ENCODE data around the gene TMC5. TPM values are rescaled to one million over a fixed set of nuclear protein-coding genes. Genes with fewer than 3 reads are reported as not detected.
"Not testable (repeated sequence)": the region's sequence is repeated elsewhere in the genome, so short reads cannot be mapped to it uniquely, and the experiment has no call there.

Gene TMC5
- polyA plus RNA-seq, 1 donor, result 17.3 TPM

DNA sequence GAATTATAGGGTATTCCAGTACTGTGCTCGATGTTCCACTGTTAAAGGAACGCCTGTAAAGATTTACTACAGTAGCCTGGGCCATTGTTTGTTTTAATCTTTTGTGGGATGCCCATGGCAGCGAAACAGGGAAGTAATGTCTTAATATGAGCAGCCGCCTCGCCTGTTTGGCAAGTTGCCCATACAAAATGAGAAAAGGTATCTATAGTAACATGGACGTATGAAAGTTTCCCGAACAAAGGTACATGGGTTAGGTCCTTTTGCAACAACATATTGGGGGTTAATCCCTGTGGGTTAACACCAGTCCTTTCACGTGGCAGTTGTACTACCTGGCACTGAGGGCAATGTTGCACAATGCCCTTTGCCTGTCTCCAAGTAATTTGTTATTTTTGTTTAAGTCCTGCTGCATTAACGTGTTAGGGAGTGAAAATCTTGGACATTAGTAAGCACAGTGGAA, 21.1 kb upstream of the TMC5 start:
- Histone ChIP-seq H3K4me1 (ENCODE audit: control insufficient read depth, insufficient read depth, low read length) (peaks cover 40% of the 10 kb centered on the region), H3K27ac (ENCODE audit: low read length) (peak overlapping the region; percentile 92), H3K27me3 (ENCODE audit: control insufficient read depth, insufficient read depth, low read length) (no peaks in the 10 kb centered on the region), H3K36me3 (ENCODE audit: control insufficient read depth, insufficient read depth, low read length) (no peaks in the 10 kb centered on the region), H3K9me3 (ENCODE audit: control insufficient read depth, low read depth, low read length) (peaks cover 4% of the 10 kb centered on the region), H3K4me3 (ENCODE audit: low read length) (no peak overlapping the region)
- WGBS (ENCODE audit: insufficient coverage, low lambda C conversion rate), result no CpG with 5 or more reads among the region's 9 CpGs
- peak; percentile 45 to 82 for DNase-seq

DNA sequence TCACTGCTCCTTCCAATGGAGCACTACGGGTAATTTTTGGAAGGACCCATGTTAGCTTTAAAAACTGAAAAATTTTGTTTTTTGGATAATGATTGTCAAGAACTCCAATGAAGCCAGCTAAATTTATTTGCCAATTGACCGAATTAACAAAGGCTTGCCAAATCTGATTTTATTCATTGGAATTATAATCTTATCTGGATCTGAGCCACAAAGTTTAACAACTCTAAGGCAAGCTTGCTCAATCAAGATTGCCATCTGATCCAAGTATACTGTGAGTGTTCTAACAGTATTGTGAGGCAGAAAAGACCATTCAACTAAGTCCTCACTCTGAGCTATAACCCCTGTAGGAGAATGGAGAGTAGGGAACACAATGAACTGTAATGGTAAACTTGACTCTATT, 20.3 kb upstream of the TMC5 start:
- not testable (repeated sequence) for H3K27me3 ChIP-seq (ENCODE audit: control insufficient read depth, insufficient read depth, low read length); DNase-seq; H3K4me3 ChIP-seq (ENCODE audit: low read length); H3K36me3 ChIP-seq (ENCODE audit: control insufficient read depth, insufficient read depth, low read length)
- H3K9me3 ChIP-seq (ENCODE audit: control insufficient read depth, low read depth, low read length), result peaks cover 11% of the 10 kb centered on the region
- H3K27ac ChIP-seq (ENCODE audit: low read length), result peak overlapping the region; percentile 92
- no CpG with 5 or more reads among the region's 2 CpGs for WGBS (ENCODE audit: insufficient coverage, low lambda C conversion rate)
- peaks cover 34% of the 10 kb centered on the region for H3K4me1 ChIP-seq (ENCODE audit: control insufficient read depth, insufficient read depth, low read length)

DNA sequence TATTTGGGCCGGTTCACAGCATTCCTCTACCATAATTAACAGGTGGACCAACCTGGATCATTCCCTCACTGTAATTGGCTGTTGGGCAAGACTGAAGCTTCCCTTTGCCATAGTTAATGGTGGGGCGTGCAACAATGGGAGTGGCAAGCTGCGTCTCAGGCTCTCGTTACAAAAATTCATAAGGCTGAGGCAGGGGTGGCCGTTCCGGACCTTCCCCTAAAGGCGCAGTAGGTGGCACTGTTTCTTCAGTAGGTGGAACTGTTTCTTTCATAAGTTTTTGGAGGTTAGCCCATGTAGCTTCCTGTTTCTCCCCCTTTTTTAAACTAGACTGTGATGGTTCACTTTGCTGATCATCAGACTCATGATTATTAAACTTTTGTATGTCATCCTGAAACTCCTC, 17.0 kb upstream of the TMC5 start:
- Histone ChIP-seq H3K4me3 (ENCODE audit: low read length) (no peak overlapping the region), H3K36me3 (ENCODE audit: control insufficient read depth, insufficient read depth, low read length) (no peaks in the 10 kb centered on the region), H3K27me3 (ENCODE audit: control insufficient read depth, insufficient read depth, low read length) (no peaks in the 10 kb centered on the region), H3K9me3 (ENCODE audit: control insufficient read depth, low read depth, low read length) (peaks cover 12% of the 10 kb centered on the region), H3K4me1 (ENCODE audit: control insufficient read depth, insufficient read depth, low read length) (peaks cover 16% of the 10 kb centered on the region), H3K27ac (ENCODE audit: low read length) (no peak overlapping the region)
- no peak for DNase-seq
- no CpG with 5 or more reads among the region's 7 CpGs for WGBS (ENCODE audit: insufficient coverage, low lambda C conversion rate)

DNA sequence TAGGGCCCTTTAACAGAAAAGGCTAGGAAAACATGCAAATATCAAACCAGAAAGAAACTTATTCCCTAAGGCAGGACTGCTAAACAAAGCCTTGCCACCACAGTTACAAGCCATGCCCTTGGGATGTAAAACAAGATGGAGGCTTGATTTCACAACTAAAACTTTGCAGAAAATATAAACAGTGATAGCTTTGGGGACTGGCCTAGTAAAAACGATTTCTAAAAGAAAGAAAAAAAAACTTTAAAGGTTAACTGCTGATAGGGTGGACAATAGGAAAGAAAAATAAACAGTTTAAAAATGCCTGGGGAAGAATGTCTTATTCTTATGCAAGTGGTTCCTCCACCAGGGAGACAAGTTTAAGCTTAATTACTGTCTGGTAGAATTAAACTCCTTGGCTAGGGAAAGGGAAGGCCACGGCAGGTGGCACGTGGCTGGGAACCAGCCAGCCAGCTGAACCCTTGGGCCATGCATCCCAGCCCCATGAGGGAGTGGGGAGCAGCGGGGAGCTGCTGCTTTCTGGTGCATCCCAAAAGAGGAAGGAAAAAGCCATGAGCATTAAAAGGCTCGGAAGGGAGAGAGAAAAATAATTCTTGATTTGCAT, 10.7 kb upstream of the TMC5 start:
- Histone ChIP-seq H3K4me1 (ENCODE audit: control insufficient read depth, insufficient read depth, low read length) (no peaks in the 10 kb centered on the region), H3K36me3 (ENCODE audit: control insufficient read depth, insufficient read depth, low read length) (no peaks in the 10 kb centered on the region), H3K27ac (ENCODE audit: low read length) (no peak overlapping the region), H3K27me3 (ENCODE audit: control insufficient read depth, insufficient read depth, low read length) (peaks cover 6% of the 10 kb centered on the region), H3K4me3 (ENCODE audit: low read length) (no peak overlapping the region), H3K9me3 (ENCODE audit: control insufficient read depth, low read depth, low read length) (peaks cover 8% of the 10 kb centered on the region)
- WGBS (ENCODE audit: insufficient coverage, low lambda C conversion rate), result 82% methylated on average over 2 of the region's 5 CpGs
- no peak for DNase-seq

DNA sequence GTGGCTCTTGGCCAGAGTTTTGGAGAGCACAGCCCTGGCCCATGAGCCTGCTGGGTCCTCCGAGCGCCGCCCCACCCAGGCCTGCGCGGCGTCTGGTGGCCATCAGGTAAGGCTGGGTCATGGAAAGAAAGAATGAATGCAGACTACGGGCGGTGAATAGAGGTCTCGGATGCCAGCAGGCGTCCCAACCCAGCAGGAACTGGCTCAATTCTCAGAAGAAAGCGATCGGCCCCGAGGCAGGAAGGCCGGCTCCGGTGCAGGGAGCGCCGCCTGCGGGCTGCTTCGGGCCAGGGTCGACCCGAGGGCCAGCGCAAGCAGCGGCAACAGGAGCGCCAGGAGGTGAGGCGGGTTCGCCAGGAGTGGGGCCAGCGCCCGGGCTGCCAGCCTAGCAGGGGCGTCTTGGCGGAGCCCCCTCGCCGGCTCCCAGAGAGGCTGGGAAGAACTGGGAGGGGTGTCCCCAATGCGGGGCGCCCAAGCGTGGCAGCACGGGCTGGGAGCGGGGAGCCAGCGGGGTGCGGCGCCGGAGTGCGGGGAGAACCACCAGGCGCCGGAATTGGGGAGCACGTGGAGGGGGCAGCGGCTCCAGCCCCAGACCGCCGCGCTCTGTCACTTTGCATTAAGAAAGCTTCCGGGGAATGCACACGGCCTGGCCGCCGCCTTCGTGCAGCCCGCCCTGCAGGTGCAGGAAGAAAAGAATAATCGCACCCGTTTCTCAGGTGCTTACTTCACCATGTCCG, 7.1 kb upstream of the TMC5 start:
- Histone ChIP-seq H3K4me1 (ENCODE audit: control insufficient read depth, insufficient read depth, low read length) (no peaks in the 10 kb centered on the region), H3K4me3 (ENCODE audit: low read length) (peak overlapping the region; percentile 61), H3K9me3 (ENCODE audit: control insufficient read depth, low read depth, low read length) (peaks cover 2% of the 10 kb centered on the region), H3K27me3 (ENCODE audit: control insufficient read depth, insufficient read depth, low read length) (peaks cover 6% of the 10 kb centered on the region), H3K36me3 (ENCODE audit: control insufficient read depth, insufficient read depth, low read length) (no peaks in the 10 kb centered on the region), H3K27ac (ENCODE audit: low read length) (peak overlapping the region; percentile 70)
- peak in 1 of 2 donors; percentile 76 for DNase-seq
- no CpG with 5 or more reads among the region's 58 CpGs for WGBS (ENCODE audit: insufficient coverage, low lambda C conversion rate)

DNA sequence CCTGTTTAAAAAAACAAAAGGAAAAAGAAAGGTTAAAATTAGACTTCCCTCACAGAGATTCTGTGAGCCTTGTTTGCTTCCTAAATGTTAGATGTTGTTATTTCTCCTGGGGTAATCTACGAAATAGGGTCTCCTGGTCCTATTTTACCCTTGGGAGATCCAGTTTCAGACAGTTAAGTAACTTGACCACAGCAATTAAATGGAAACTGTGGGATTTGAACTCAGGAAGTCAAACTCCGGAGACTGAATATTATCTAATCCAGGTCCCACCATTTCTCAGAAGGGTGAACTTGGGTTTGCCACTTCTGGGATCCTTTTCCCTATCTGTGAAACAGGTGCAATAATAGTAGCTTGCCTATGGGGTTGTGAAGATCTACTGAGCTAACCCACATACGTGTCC, 6.4 kb upstream of the TMC5 start:
- Histone ChIP-seq H3K9me3 (ENCODE audit: control insufficient read depth, low read depth, low read length) (peaks cover 2% of the 10 kb centered on the region), H3K4me1 (ENCODE audit: control insufficient read depth, insufficient read depth, low read length) (no peaks in the 10 kb centered on the region), H3K27me3 (ENCODE audit: control insufficient read depth, insufficient read depth, low read length) (peaks cover 6% of the 10 kb centered on the region), H3K4me3 (ENCODE audit: low read length) (peak overlapping the region; percentile 61), H3K36me3 (ENCODE audit: control insufficient read depth, insufficient read depth, low read length) (no peaks in the 10 kb centered on the region), H3K27ac (ENCODE audit: low read length) (no peak overlapping the region)
- DNase-seq, result no peak
- no CpG with 5 or more reads among the region's 3 CpGs for WGBS (ENCODE audit: insufficient coverage, low lambda C conversion rate)

DNA sequence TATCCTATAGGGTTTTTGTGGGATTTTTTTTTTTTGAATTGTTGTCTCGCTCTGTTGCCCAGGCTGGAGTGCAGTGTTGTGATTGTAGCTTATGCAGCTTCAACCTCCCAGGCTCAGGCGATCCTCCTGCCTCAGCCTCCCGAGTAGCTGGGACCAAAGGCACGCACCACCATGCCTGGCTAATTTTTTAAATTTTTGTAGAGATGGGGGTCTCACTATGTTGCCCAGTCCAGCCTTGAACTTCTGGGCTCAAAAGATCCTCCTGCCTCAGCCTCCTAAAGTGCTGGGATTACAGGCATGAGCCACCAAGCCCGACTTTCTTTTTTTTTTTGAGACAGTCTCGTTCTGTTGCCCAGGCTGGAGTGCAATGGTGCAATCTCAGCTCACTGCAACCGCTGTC, 5.6 kb upstream of the TMC5 start:
- H3K4me1 ChIP-seq (ENCODE audit: control insufficient read depth, insufficient read depth, low read length); H3K36me3 ChIP-seq (ENCODE audit: control insufficient read depth, insufficient read depth, low read length); H3K4me3 ChIP-seq (ENCODE audit: low read length); H3K27ac ChIP-seq (ENCODE audit: low read length); DNase-seq; H3K9me3 ChIP-seq (ENCODE audit: control insufficient read depth, low read depth, low read length); H3K27me3 ChIP-seq (ENCODE audit: control insufficient read depth, insufficient read depth, low read length): not testable (repeated sequence)
- WGBS (ENCODE audit: insufficient coverage, low lambda C conversion rate), result 100% methylated on average over 1 of the region's 7 CpGs

DNA sequence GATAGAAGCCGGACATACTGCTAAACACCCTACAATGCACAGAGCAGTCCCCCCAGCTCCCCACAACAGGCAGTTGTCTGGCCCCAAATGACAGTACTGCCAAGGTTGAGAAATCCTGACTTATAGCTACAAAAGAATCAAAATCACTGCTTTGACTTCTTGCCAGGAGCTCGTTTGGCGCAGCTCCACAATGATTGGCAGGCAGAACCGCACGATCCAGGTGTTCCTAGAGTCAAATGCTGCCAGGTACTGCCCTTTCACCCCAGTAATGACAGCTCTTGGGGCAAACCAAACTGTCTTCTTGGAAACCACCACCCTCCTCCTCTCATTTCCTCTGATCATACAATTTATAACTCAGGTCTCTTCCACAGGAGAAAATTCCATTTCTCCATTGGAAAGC, 2.2 kb upstream of the TMC5 start:
- DNase-seq, result no peak
- Histone ChIP-seq H3K4me3 (ENCODE audit: low read length) (no peak overlapping the region), H3K4me1 (ENCODE audit: control insufficient read depth, insufficient read depth, low read length) (peaks cover 10% of the 10 kb centered on the region), H3K27ac (ENCODE audit: low read length) (no peak overlapping the region), H3K36me3 (ENCODE audit: control insufficient read depth, insufficient read depth, low read length) (no peaks in the 10 kb centered on the region), H3K27me3 (ENCODE audit: control insufficient read depth, insufficient read depth, low read length) (peaks cover 4% of the 10 kb centered on the region), H3K9me3 (ENCODE audit: control insufficient read depth, low read depth, low read length) (no peaks in the 10 kb centered on the region)
- WGBS (ENCODE audit: insufficient coverage, low lambda C conversion rate), result no CpG with 5 or more reads among the region's 5 CpGs

DNA sequence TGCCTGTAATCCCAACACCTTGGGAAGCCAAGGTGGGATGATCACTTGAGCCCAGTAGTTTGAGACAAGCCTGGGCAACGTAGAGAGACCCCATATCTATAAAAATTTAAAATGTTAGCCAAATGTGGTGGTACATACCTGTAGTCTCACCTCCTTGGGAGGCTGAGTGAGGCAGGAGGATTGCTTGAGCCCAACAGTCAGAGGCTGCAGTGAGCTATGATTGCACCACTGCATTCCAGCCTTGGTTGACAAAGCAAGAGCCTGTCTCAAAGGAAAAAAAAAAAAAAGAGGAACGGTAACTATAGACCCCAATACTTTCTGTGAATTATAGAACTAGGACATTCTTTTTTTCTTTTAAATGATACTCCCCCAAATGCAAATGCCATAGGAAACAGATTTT, 1.8 kb upstream of the TMC5 start:
- Histone ChIP-seq H3K9me3 (ENCODE audit: control insufficient read depth, low read depth, low read length) (no peaks in the 10 kb centered on the region), H3K27me3 (ENCODE audit: control insufficient read depth, insufficient read depth, low read length) (no peaks in the 10 kb centered on the region), H3K4me1 (ENCODE audit: control insufficient read depth, insufficient read depth, low read length) (peaks cover 10% of the 10 kb centered on the region), H3K27ac (ENCODE audit: low read length) (no peak overlapping the region), H3K4me3 (ENCODE audit: low read length) (no peak overlapping the region), H3K36me3 (ENCODE audit: control insufficient read depth, insufficient read depth, low read length) (no peaks in the 10 kb centered on the region)
- 100% methylated on average over 1 of the region's 2 CpGs for WGBS (ENCODE audit: insufficient coverage, low lambda C conversion rate)
- no peak for DNase-seq

DNA sequence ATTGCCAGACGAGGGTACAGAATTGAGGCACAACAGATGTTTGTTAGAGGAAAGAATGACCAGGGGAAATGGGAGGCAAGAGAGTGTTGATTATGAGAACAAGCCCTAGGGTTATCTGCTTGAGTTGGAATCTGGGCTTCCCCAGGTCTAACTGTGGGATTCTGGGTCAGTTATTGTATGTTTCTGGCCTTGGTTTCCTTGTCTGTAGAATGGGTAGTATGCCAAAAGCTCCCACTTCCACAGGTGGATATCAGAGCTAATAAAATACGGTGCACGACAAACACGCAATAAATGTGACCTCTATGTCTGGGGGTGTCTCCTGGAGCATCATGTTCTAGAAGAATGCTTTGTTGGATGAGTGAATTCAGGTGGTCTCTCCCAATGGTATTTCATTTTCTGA, 517 bp downstream of the TMC5 start:
- WGBS (ENCODE audit: insufficient coverage, low lambda C conversion rate), result no CpG with 5 or more reads among the region's 4 CpGs
- Histone ChIP-seq H3K36me3 (ENCODE audit: control insufficient read depth, insufficient read depth, low read length) (no peaks in the 10 kb centered on the region), H3K4me3 (ENCODE audit: low read length) (peak overlapping the region; percentile 51), H3K27me3 (ENCODE audit: control insufficient read depth, insufficient read depth, low read length) (no peaks in the 10 kb centered on the region), H3K27ac (ENCODE audit: low read length) (peak overlapping the region; percentile 92), H3K9me3 (ENCODE audit: control insufficient read depth, low read depth, low read length) (no peaks in the 10 kb centered on the region), H3K4me1 (ENCODE audit: control insufficient read depth, insufficient read depth, low read length) (peaks cover 10% of the 10 kb centered on the region)
- no peak for DNase-seq

DNA sequence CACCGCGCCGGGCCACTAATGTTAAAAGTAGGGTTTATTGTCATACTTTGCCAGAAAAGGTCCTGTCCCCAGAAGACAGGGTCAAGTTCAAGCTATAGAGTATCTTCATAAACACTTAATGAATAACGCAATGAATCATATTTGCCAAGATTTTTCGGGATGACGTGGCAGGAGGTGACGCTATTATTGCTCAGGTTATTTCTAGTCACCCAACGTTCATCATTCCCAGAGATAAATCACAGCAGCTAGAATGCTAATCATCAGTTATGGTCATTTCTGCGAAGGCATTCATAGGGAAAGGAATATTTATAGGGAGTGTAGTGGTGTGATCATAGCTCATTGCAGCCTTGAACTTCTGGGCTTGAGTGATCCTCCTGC, 2.0 kb downstream of the TMC5 start:
- DNase-seq, result no peak
- Histone ChIP-seq H3K27ac (ENCODE audit: low read length) (no peak overlapping the region), H3K27me3 (ENCODE audit: control insufficient read depth, insufficient read depth, low read length) (no peaks in the 10 kb centered on the region), H3K4me3 (ENCODE audit: low read length) (no peak overlapping the region), H3K36me3 (ENCODE audit: control insufficient read depth, insufficient read depth, low read length) (no peaks in the 10 kb centered on the region), H3K9me3 (ENCODE audit: control insufficient read depth, low read depth, low read length) (no peaks in the 10 kb centered on the region), H3K4me1 (ENCODE audit: control insufficient read depth, insufficient read depth, low read length) (peaks cover 13% of the 10 kb centered on the region)
- WGBS (ENCODE audit: insufficient coverage, low lambda C conversion rate), result no CpG with 5 or more reads among the region's 9 CpGs
